DMS 273 (cell line): ENCODE measurements around the gene WDR44.
"Not testable (repeated sequence)": the region's sequence is repeated elsewhere in the genome, so short reads cannot be mapped to it uniquely, and the experiment has no call there.

ENCODE experiments used
- DNase-seq: peaks from one replicate; lab custom pipeline; 2025; ENCODE audit not compliant: unreplicated experiment; lab: John Stamatoyannopoulos, UW

WDR44 gene

GRCh38 chrX:118470721-118471347, 124.9 kb downstream of the WDR44 start:
- not testable (repeated sequence) for DNase-seq

GRCh38 chrX:118474586-118474985, 128.7 kb downstream of the WDR44 start:
- no peak for DNase-seq

DNA sequence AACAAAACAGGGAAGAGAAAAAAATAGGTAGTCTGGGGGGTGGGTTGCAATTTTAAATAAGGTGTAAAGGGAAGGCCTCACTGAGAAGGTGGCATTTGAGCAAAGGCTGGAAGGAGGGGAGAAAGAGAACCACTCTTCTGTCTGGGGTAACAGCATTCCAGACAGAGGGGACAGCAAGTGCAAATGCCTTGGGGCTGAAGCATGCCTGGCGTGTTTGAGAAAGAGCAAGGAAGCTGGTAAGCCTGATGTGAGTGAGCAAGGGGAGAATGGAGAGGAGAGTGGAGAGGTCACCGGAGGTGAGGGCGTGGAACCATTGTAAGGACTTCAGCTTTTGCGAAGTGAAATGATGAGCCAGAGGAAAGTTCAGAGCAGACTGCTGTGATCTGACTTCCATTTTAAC, 130.0 kb downstream of the WDR44 start:
- no peak for DNase-seq

DNA sequence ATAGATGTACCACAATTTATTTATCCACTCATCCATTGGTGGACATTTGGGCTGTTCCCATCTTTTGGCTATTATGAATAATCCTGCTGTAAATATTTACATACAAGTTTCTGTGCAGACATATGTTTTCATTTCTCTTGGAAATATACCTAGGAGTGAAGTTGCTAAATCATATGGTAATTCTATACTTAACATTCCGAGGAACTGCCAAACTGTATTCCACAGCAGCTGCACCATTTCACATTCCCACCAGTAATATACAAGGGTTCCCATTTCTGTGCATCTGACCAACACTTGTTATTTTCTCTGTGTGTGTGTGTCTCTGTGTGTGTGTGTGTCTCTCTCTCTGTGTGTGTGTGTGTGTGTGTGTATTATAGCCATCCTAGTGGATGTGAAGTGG, 134.3 kb downstream of the WDR44 start:
- DNase-seq, result no peak

DNA sequence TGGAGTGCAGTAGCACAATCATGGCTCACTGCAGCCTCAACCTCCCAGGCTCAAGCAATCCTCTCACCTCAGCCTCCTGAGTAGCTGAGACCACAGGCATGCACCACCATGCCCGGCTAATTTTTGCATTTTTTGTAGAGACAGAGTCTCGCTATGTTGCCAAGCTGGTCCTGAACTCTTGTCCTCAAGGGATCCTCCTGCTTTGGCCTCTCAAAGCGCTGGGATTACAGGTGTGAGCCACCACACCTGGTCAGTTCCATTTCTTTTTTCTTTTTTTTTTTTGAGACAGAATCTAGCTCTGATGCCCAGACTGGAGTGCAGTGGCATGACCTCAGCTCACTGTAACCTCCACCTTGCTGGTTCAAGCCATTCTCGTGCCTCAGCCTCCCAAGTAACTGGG, 136.5 kb downstream of the WDR44 start:
- not testable (repeated sequence) for DNase-seq

GRCh38 chrX:118484216-118484903, 138.5 kb downstream of the WDR44 start:
- DNase-seq, result no peak

DNA sequence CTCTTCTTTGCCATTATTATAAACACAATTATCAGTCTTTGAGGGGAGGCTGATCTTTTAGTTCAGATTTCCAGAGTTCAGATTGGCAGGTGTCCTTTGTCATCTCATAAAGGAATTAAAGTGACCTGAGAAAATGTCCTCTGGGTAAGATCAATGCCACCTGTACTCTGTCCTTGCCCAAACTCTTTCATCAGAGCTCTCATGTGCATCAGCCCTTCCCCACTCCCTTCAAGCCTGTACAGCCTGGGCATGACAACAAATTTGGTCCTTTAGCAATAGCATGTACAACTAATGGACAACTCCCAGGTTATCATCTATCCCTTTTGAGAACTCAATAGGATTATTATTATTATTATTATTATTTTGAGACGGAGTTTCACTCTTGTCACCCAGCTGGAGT, 140.8 kb downstream of the WDR44 start:
- not testable (repeated sequence) for DNase-seq

GRCh38 chrX:118493016-118493415, 147.1 kb downstream of the WDR44 start:
- DNase-seq, result peak; percentile 60

GRCh38 chrX:118493653-118494297, 147.9 kb downstream of the WDR44 start:
- DNase-seq, result no peak

GRCh38 chrX:118495061-118495921, 149.4 kb downstream of the WDR44 start, which contains the start of gene DOCK11:
Gene DOCK11 (plus strand): TSS chrX:118495815. CDS start chrX:118495972, 157 bp downstream.
- DNase-seq, result peak; percentile 90

DNA sequence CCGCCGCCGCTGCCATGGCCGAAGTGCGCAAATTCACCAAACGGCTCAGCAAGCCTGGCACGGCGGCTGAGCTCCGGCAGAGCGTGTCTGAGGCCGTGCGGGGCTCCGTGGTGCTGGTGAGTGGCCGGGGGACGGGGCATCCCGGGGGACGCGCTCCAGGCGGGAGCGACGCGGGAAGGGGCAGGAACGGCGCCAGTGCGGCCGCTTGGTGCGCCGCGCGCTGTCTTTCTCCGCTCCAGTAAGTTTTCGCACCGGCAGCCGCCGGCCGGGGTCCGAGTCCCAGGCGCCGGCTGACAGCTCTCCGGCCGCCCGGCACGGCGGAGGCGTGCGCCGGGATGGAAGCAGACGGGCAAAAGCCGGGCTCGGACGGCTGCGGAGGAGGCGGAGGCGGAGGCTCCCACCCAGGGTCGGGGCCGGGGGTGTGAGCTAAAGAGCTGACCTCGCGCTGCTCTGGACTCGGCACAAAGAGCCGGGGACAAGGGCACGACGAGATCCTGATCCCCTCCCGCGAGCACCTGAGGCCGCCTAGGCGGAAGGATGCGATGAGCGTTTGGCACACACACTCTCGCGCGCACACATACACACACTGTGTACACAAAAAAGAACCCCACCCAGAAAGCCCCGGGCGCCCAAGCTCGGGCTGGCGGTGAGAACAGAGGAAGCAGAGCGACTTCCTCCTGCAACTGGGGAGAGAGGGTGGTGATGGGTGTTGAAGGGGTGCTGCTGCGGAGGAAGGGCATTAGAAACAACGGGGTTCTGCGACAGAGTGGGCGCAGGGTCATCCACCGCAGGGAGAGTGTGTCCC, 150.3 kb downstream of the WDR44 start:
- peak; percentile 72 for DNase-seq

- peak; percentile 38 for DNase-seq
Measured at GRCh38 chrX:118496763-118497079, 150.8 kb downstream of the WDR44 start.

- no peak for DNase-seq
Measured at GRCh38 chrX:118497180-118497818, 151.4 kb downstream of the WDR44 start.

GRCh38 chrX:118498351-118498750, 152.4 kb downstream of the WDR44 start:
- no peak for DNase-seq

DNA sequence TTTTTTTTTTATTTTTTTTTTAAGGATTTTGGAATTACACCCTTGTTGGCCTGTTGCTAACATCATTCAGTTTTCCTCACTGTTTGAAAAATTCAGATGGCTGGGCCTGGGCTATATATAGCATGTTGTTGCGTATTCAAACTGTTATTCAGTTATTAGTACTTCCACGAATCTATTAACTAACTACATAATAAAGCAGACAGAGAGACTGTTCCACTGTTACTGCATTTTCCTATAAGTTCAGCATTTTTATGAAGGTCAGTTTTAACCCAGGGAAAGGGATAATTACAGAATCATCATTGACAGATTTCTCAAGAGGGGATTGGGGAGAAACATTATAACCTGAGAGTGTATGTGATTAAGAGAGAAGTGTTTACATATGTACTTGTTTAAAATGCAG, 152.8 kb downstream of the WDR44 start:
- DNase-seq, result no peak

GRCh38 chrX:118499295-118499694, 153.4 kb downstream of the WDR44 start:
- DNase-seq, result no peak
